WTC11 (cell line): Measurements from ENCODE around the gene SYCP3.

ENCODE experiments used
- ATF6 ChIP-seq: sonication (generic); formaldehyde crosslinking; IDR thresholded peaks from 2 replicates; pipeline ENCODE4 v1.8.1; 2023; ENCODE audit warnings: mild to moderate bottlenecking, missing genetic modification reagents
- CTCF ChIP-seq: fragments of 200-600 bp; IDR thresholded peaks from 2 replicates; pipeline ENCODE4 v1.8.0; 2022; ENCODE audit warnings: antibody characterized with exemption
- SOX15 ChIP-seq: fragments of 250-450 bp; sonication (Bioruptor Pico); IDR thresholded peaks from 2 replicates; pipeline ENCODE4 v1.9.0; 2021; ENCODE audit warnings: mild to moderate bottlenecking
- SP1 ChIP-seq: sonication (generic); formaldehyde crosslinking; conservative IDR thresholded peaks from 2 replicates; pipeline ENCODE4 v1.8.1; 2022; ENCODE audit warnings: missing genetic modification reagents
- TP53 ChIP-seq: sonication (generic); formaldehyde crosslinking; IDR thresholded peaks from 2 replicates; pipeline ENCODE4 v1.8.1; 2023; ENCODE audit warnings: mild to moderate bottlenecking, missing genetic modification reagents
- ZBTB43 ChIP-seq: sonication (generic); formaldehyde crosslinking; IDR thresholded peaks from 2 replicates; pipeline ENCODE4 v1.8.1; 2023; ENCODE audit warnings: mild to moderate bottlenecking, missing genetic modification reagents

GRCh38 chr12:101783150-101783549 is 43.9 kb upstream of the SYCP3 start:
- TF ChIP-seq ZBTB43 (CRISPR knock-in tag) (no peak), CTCF (no peak), ATF6 (CRISPR knock-in tag) (no peak), SOX15 (no peak), SP1 (CRISPR knock-in tag) (no peak), TP53 (CRISPR knock-in tag) (no peak)
